Activated naive CD8-positive, alpha-beta T cell treated with anti-CD3 and anti-CD28 coated beads, Interleukin-2, amount 50 U/mL, for 24 hours (primary cell): ENCODE results near the gene TMEM54.

Experiments
- ATAC-seq: fragments of 150-1000 bp; cut with Tn5 transposase; one replicate; pipeline ENCODE4 v1.10.0; 2021
- DNase-seq: peaks from one replicate; pipeline ENCODE4 v3.0.0; 2021
- H3K27ac Mint-ChIP-seq: one replicate; pipeline ENCODE4 v1.8.0; 2021; ENCODE audit warnings: mild to moderate bottlenecking, mixed read lengths
- H3K27me3 Mint-ChIP-seq: one replicate; pipeline ENCODE4 v1.8.0; 2021; ENCODE audit warnings: mixed read lengths
- H3K36me3 Mint-ChIP-seq: one replicate; pipeline ENCODE4 v1.8.0; 2021; ENCODE audit warnings: low read depth, mixed read lengths
- H3K4me1 Mint-ChIP-seq: one replicate; pipeline ENCODE4 v1.8.0; 2021; ENCODE audit warnings: mixed read lengths
- H3K4me3 Mint-ChIP-seq: one replicate; pipeline ENCODE4 v1.8.0; 2021; ENCODE audit warnings: mild to moderate bottlenecking, moderate library complexity, mixed read lengths
- H3K9me3 Mint-ChIP-seq: one replicate; pipeline ENCODE4 v1.8.0; 2021; ENCODE audit warnings: mixed read lengths

TMEM54 gene

GRCh38 chr1:32870615-32871363 is 30.4 kb downstream of the TMEM54 start, which contains the start of gene FNDC5:
TSS of gene FNDC5 (minus strand) at chr1:32870912.
- Mint-ChIP-seq H3K4me1 (peaks cover 12% of the 10 kb centered on the region), H3K36me3 (no peaks in the 10 kb centered on the region), H3K27me3 (peaks cover 40% of the 10 kb centered on the region), H3K9me3 (no peaks in the 10 kb centered on the region), H3K4me3 (peak within 1 kb of the TSS; percentile 47), H3K27ac (no peak within 1 kb of the TSS)
- no peak for DNase-seq
- no peak for ATAC-seq

GRCh38 chr1:32869923-32870614 is 31.1 kb downstream of the TMEM54 start:
- H3K36me3 Mint-ChIP-seq, result no peaks in the 10 kb centered on the region
- H3K4me1 Mint-ChIP-seq, result peaks cover 12% of the 10 kb centered on the region
- no peaks in the 10 kb centered on the region for H3K9me3 Mint-ChIP-seq
- no peak overlapping the region for H3K27ac Mint-ChIP-seq
- ATAC-seq (peak; percentile 7), DNase-seq (no peak)
- no peak overlapping the region for H3K4me3 Mint-ChIP-seq
- H3K27me3 Mint-ChIP-seq, result peaks cover 35% of the 10 kb centered on the region

- DNase-seq, result no peak
- H3K9me3 Mint-ChIP-seq, result no peaks in the 10 kb centered on the region
- peaks cover 30% of the 10 kb centered on the region for H3K27me3 Mint-ChIP-seq
- H3K36me3 Mint-ChIP-seq, result peaks cover 4% of the 10 kb centered on the region
- H3K27ac Mint-ChIP-seq, result no peak overlapping the region
- peaks cover 12% of the 10 kb centered on the region for H3K4me1 Mint-ChIP-seq
- ATAC-seq, result no peak
- H3K4me3 Mint-ChIP-seq, result no peak overlapping the region
Measured at GRCh38 chr1:32868806-32869455, 32.3 kb downstream of the TMEM54 start.

GRCh38 chr1:32868085-32868484 is 33.1 kb downstream of the TMEM54 start:
- H3K27ac Mint-ChIP-seq, result no peak overlapping the region
- peaks cover 12% of the 10 kb centered on the region for H3K4me1 Mint-ChIP-seq
- H3K36me3 Mint-ChIP-seq, result peaks cover 4% of the 10 kb centered on the region
- no peak for ATAC-seq
- no peak overlapping the region for H3K4me3 Mint-ChIP-seq
- H3K9me3 Mint-ChIP-seq, result no peaks in the 10 kb centered on the region
- DNase-seq, result no peak
- peaks cover 27% of the 10 kb centered on the region for H3K27me3 Mint-ChIP-seq

GRCh38 chr1:32867671-32868070 is 33.5 kb downstream of the TMEM54 start:
- DNase-seq (no peak), ATAC-seq (no peak)
- Mint-ChIP-seq H3K27me3 (peaks cover 23% of the 10 kb centered on the region), H3K9me3 (no peaks in the 10 kb centered on the region), H3K36me3 (peaks cover 4% of the 10 kb centered on the region), H3K27ac (no peak overlapping the region), H3K4me1 (peaks cover 12% of the 10 kb centered on the region), H3K4me3 (no peak overlapping the region)

GRCh38 chr1:32867151-32867550 is 34.0 kb downstream of the TMEM54 start:
- peaks cover 6% of the 10 kb centered on the region for H3K36me3 Mint-ChIP-seq
- H3K4me1 Mint-ChIP-seq, result peaks cover 12% of the 10 kb centered on the region
- H3K4me3 Mint-ChIP-seq, result no peak overlapping the region
- H3K27me3 Mint-ChIP-seq, result peaks cover 22% of the 10 kb centered on the region
- ATAC-seq (no peak), DNase-seq (no peak)
- no peak overlapping the region for H3K27ac Mint-ChIP-seq
- no peaks in the 10 kb centered on the region for H3K9me3 Mint-ChIP-seq

- H3K4me1 Mint-ChIP-seq, result peaks cover 6% of the 10 kb centered on the region
- H3K36me3 Mint-ChIP-seq, result peaks cover 6% of the 10 kb centered on the region
- H3K27me3 Mint-ChIP-seq, result peaks cover 11% of the 10 kb centered on the region
- no peak overlapping the region for H3K27ac Mint-ChIP-seq
- H3K4me3 Mint-ChIP-seq, result no peak overlapping the region
- DNase-seq (no peak), ATAC-seq (no peak)
- no peaks in the 10 kb centered on the region for H3K9me3 Mint-ChIP-seq
Measured at GRCh38 chr1:32865639-32866405, 35.4 kb downstream of the TMEM54 start.

- Mint-ChIP-seq H3K36me3 (peaks cover 9% of the 10 kb centered on the region), H3K4me3 (no peak overlapping the region), H3K27me3 (peaks cover 4% of the 10 kb centered on the region), H3K9me3 (no peaks in the 10 kb centered on the region), H3K27ac (no peak overlapping the region), H3K4me1 (no peaks in the 10 kb centered on the region)
- ATAC-seq (no peak), DNase-seq (no peak)
Measured at GRCh38 chr1:32864375-32865019, 36.7 kb downstream of the TMEM54 start.

- no peaks in the 10 kb centered on the region for H3K27me3 Mint-ChIP-seq
- no peaks in the 10 kb centered on the region for H3K9me3 Mint-ChIP-seq
- peaks cover 9% of the 10 kb centered on the region for H3K36me3 Mint-ChIP-seq
- H3K27ac Mint-ChIP-seq, result no peak overlapping the region
- H3K4me3 Mint-ChIP-seq, result no peak overlapping the region
- DNase-seq (no peak), ATAC-seq (no peak)
- H3K4me1 Mint-ChIP-seq, result no peaks in the 10 kb centered on the region
Measured at GRCh38 chr1:32863881-32864245, 37.3 kb downstream of the TMEM54 start.

GRCh38 chr1:32863218-32863880 is 37.8 kb downstream of the TMEM54 start:
- no peak for DNase-seq
- no peaks in the 10 kb centered on the region for H3K27me3 Mint-ChIP-seq
- H3K4me3 Mint-ChIP-seq, result no peak overlapping the region
- ATAC-seq, result no peak
- H3K9me3 Mint-ChIP-seq, result no peaks in the 10 kb centered on the region
- peaks cover 9% of the 10 kb centered on the region for H3K36me3 Mint-ChIP-seq
- H3K4me1 Mint-ChIP-seq, result no peaks in the 10 kb centered on the region
- no peak overlapping the region for H3K27ac Mint-ChIP-seq

- no peak overlapping the region for H3K27ac Mint-ChIP-seq
- no peak overlapping the region for H3K4me3 Mint-ChIP-seq
- peaks cover 9% of the 10 kb centered on the region for H3K36me3 Mint-ChIP-seq
- no peak for ATAC-seq
- H3K9me3 Mint-ChIP-seq, result no peaks in the 10 kb centered on the region
- no peaks in the 10 kb centered on the region for H3K27me3 Mint-ChIP-seq
- H3K4me1 Mint-ChIP-seq, result no peaks in the 10 kb centered on the region
- no peak for DNase-seq
Measured at GRCh38 chr1:32861904-32862695, 39.1 kb downstream of the TMEM54 start.

GRCh38 chr1:32860566-32860965 is 40.6 kb downstream of the TMEM54 start:
- ATAC-seq (no peak), DNase-seq (no peak)
- Mint-ChIP-seq H3K27me3 (no peaks in the 10 kb centered on the region), H3K4me3 (no peak overlapping the region), H3K4me1 (no peaks in the 10 kb centered on the region), H3K9me3 (no peaks in the 10 kb centered on the region), H3K27ac (no peak overlapping the region), H3K36me3 (peaks cover 16% of the 10 kb centered on the region)

GRCh38 chr1:32859915-32860314 is 41.3 kb downstream of the TMEM54 start:
- peaks cover 16% of the 10 kb centered on the region for H3K36me3 Mint-ChIP-seq

More at GRCh38 chr1:32859915-32860314, 41.3 kb downstream of the TMEM54 start:
- no peaks in the 10 kb centered on the region for H3K4me1 Mint-ChIP-seq
- DNase-seq, result no peak
- no peaks in the 10 kb centered on the region for H3K27me3 Mint-ChIP-seq
- no peaks in the 10 kb centered on the region for H3K9me3 Mint-ChIP-seq
- no peak overlapping the region for H3K4me3 Mint-ChIP-seq
- ATAC-seq, result no peak
- H3K27ac Mint-ChIP-seq, result no peak overlapping the region
